Measurements from ENCODE around the gene SLC25A4. TPM values are rescaled to one million over a fixed set of nuclear protein-coding genes. Genes with fewer than 3 reads are reported as not detected.

SLC25A4 gene
- total RNA-seq, 4 donors from 2014 or later: 360 to 914 (median 389) TPM

DNA sequence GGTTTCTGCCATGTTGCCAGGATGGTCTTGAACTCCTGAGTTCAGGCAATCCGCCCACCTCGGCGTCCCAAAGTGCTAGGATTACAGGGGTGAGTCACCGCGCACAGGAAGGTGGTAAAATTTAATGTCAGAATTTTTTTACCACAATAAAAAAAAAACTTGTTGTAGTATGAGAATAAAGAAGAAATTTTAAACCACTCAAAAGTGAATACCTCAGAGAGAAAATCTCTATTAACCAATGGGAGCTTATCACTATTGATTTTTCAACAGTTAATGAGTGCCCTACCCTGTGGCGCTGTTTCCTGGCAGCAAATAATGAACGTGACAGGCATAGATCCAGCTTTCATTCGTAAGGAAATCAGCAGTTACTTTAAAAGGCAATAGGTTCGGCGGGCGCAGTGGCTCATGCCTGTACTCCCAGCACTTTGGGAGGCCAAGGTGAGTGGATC, 32.7 kb upstream of the SLC25A4 start:
- in situ Hi-C loops (cut with MboI; ENCODE audit: low sequenced_read_pairs in 4 of 4): no loop called here
- Histone ChIP-seq H3K36me3 (no peaks in the 10 kb centered on the region), H3K4me1 (peaks cover 20 to 26% of the 10 kb centered on the region in 2 donors), H3K9me3 (no peaks in the 10 kb centered on the region), H3K4me3 (no peak overlapping the region), H3K27me3 (no peaks in the 10 kb centered on the region), H3K27ac (no peak overlapping the region)
- intact Hi-C loops (cut with DNase I; ENCODE audit: low total_unique reads): loop anchor here (10.0 kb wide), 1 partner anchor 286 kb away; the partner anchor contains the start of gene ACSL1
- TF ChIP-seq, protein P1, sequence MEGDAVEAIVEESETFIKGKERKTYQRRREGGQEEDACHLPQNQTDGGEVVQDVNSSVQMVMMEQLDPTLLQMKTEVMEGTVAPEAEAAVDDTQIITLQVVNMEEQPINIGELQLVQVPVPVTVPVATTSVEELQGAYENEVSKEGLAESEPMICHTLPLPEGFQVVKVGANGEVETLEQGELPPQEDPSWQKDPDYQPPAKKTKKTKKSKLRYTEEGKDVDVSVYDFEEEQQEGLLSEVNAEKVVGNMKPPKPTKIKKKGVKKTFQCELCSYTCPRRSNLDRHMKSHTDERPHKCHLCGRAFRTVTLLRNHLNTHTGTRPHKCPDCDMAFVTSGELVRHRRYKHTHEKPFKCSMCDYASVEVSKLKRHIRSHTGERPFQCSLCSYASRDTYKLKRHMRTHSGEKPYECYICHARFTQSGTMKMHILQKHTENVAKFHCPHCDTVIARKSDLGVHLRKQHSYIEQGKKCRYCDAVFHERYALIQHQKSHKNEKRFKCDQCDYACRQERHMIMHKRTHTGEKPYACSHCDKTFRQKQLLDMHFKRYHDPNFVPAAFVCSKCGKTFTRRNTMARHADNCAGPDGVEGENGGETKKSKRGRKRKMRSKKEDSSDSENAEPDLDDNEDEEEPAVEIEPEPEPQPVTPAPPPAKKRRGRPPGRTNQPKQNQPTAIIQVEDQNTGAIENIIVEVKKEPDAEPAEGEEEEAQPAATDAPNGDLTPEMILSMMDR (IDR thresholded peaks at IDR 0.05 in 4 of 5, conservative IDR thresholded peaks at IDR 0.05 in 1 of 5): no peak
- TF ChIP-seq POLR2A (IDR thresholded peaks at IDR 0.05): no peak
- ATAC-seq: no peak
- DNase-seq: no peak

GRCh38 chr4:185112104-185112503, 31.0 kb upstream of the SLC25A4 start:
- TF ChIP-seq POLR2A (IDR thresholded peaks at IDR 0.05): no peak
- TF ChIP-seq, protein P1 (IDR thresholded peaks at IDR 0.05 in 4 of 5, conservative IDR thresholded peaks at IDR 0.05 in 1 of 5): no peak
- ATAC-seq: peak; percentile 100
- Histone ChIP-seq H3K4me3 (no peak overlapping the region), H3K9me3 (no peaks in the 10 kb centered on the region), H3K4me1 (peaks cover 27 to 34% of the 10 kb centered on the region in 2 donors), H3K36me3 (no peaks in the 10 kb centered on the region), H3K27me3 (no peaks in the 10 kb centered on the region), H3K27ac (peak overlapping the region; percentile 73 to 82 (median 76))
- in situ Hi-C loops (cut with MboI; ENCODE audit: low sequenced_read_pairs in 4 of 4): no loop called here
- DNase-seq: peak; percentile 63 to 75
- intact Hi-C loops (cut with DNase I; ENCODE audit: low total_unique reads): loop anchor here (2.0 to 10.0 kb wide), 2 partner anchors 31 to 287 kb away; partner anchors contain the start of genes ACSL1 and SLC25A4

- H3K9me3 ChIP-seq: no peaks in the 10 kb centered on the region
- no peaks in the 10 kb centered on the region for H3K36me3 ChIP-seq
- H3K27ac ChIP-seq: peak overlapping the region; percentile 73 to 82 (median 76)
- peaks cover 27 to 34% of the 10 kb centered on the region in 2 donors for H3K4me1 ChIP-seq
- TF ChIP-seq, protein P1 (IDR thresholded peaks at IDR 0.05 in 4 of 5, conservative IDR thresholded peaks at IDR 0.05 in 1 of 5): no peak
- TF ChIP-seq POLR2A (IDR thresholded peaks at IDR 0.05): no peak
- no peaks in the 10 kb centered on the region for H3K27me3 ChIP-seq
- in situ Hi-C loops (cut with MboI; ENCODE audit: low sequenced_read_pairs in 4 of 4): no loop called here
- H3K4me3 ChIP-seq: no peak overlapping the region
- intact Hi-C loops (cut with DNase I; ENCODE audit: low total_unique reads): loop anchor here (2.0 to 10.0 kb wide), 2 partner anchors 29 to 289 kb away; partner anchors contain the start of genes ACSL1 and SLC25A4
- DNase-seq (no peak), ATAC-seq (no peak)
Observed at GRCh38 chr4:185113340-185113739, 29.7 kb upstream of the SLC25A4 start.

DNA sequence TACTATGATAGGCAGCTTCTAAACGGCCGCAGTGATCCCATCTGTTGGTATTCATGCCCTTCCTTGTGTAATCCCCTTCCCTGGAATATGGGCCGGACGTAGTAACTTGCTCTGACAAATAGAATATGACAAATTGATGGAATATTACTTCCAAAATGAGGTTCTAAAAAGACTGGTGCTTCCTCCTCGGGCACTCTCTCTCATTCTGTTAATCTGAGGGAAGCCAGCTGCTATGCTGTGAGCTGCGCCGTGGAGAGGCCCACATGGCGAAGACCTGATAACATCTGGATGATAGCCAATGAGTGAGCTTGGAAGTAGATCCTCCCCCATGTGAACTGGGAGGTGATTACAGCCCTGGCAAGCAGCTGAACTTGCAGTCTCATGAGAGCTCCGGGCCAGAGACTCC, 27.2 kb upstream of the SLC25A4 start:
- intact Hi-C loops (cut with DNase I; ENCODE audit: low total_unique reads) (loop anchor here (10.0 kb wide), 1 partner anchor 291 kb away; the partner anchor contains the start of gene ACSL1), in situ Hi-C loops (cut with MboI; ENCODE audit: low sequenced_read_pairs in 4 of 4) (no loop called here)
- peak; percentile 23 to 56 for ATAC-seq
- no peaks in the 10 kb centered on the region for H3K36me3 ChIP-seq
- peak; percentile 45 to 52 for DNase-seq
- H3K27ac ChIP-seq: peak overlapping the region; percentile 34 to 73 (median 43)
- no peaks in the 10 kb centered on the region for H3K9me3 ChIP-seq
- no peaks in the 10 kb centered on the region for H3K27me3 ChIP-seq
- no peak overlapping the region for H3K4me3 ChIP-seq
- no peak for TF ChIP-seq POLR2A (IDR thresholded peaks at IDR 0.05)
- TF ChIP-seq, protein P1 (IDR thresholded peaks at IDR 0.05 in 4 of 5, conservative IDR thresholded peaks at IDR 0.05 in 1 of 5): no peak
- peaks cover 30 to 34% of the 10 kb centered on the region in 2 donors for H3K4me1 ChIP-seq

Measured in gastrocnemius medialis (tissue), 4 donors.